A549 (cell line): ENCODE measurements around the gene EEFSEC.

Source experiments
- CHD4 ChIP-seq: fragments of 200-600 bp; sonication (generic); IDR thresholded peaks from 2 replicates; pipeline ENCODE4 v1.6.1; 2016; ENCODE audit warnings: antibody characterized with exemption, mild to moderate bottlenecking, borderline replicate concordance
- EP300 ChIP-seq, 2 experiments: fragments of >200 bp; sonication (Bioruptor Twin); formaldehyde crosslinking; IDR thresholded peaks; 2 replicates in 1 of 2; 3 replicates in 1 of 2; pipeline ENCODE4 v1.6.1; 2016 to 2017
- KDM1A ChIP-seq: fragments of 200-600 bp; sonication (generic); IDR thresholded peaks from 2 replicates; pipeline ENCODE4 v1.6.1; 2016; ENCODE audit warnings: low read depth, mild to moderate bottlenecking
- KDM5A ChIP-seq: fragments of 200-600 bp; sonication (generic); IDR thresholded peaks from 2 replicates; pipeline ENCODE4 v1.6.1; 2016; ENCODE audit warnings: antibody characterized with exemption, mild to moderate bottlenecking
- MYC ChIP-seq: IDR thresholded peaks from 2 replicates; pipeline ENCODE4 v1.6.1; 2012; ENCODE audit warnings: mild to moderate bottlenecking, inconsistent platforms, low read length, improper control_type of control experiment, borderline replicate concordance
- PHF8 ChIP-seq: fragments of 200-600 bp; sonication (generic); IDR thresholded peaks from 2 replicates; pipeline ENCODE4 v1.6.1; 2016; ENCODE audit warnings: low read depth, mild to moderate bottlenecking, antibody characterized with exemption, moderate library complexity, borderline replicate concordance
- RAD21 ChIP-seq, 2 experiments: fragments of >200 bp in 1 of 2; sonication (Bioruptor Twin) in 1 of 2; formaldehyde crosslinking in 1 of 2; IDR thresholded peaks in 1 of 2; conservative IDR thresholded peaks in 1 of 2; 2 replicates in 1 of 2; 3 replicates in 1 of 2; pipeline ENCODE4 v1.6.1; 2012 to 2018; ENCODE audit warnings: inconsistent platforms in 1 of 2
- TFCP2L1 ChIP-seq: fragments of 250-450 bp; sonication (Bioruptor Pico); IDR thresholded peaks from 2 replicates; pipeline ENCODE4 v1.5.0; 2021; ENCODE audit warnings: mild to moderate bottlenecking
- ZC3H11A ChIP-seq: fragments of 450-650 bp; IDR thresholded peaks from 2 replicates; pipeline ENCODE4 v1.6.1; 2014; ENCODE audit warnings: antibody characterized with exemption, mild to moderate bottlenecking
- TF ChIP-seq, protein P1 (sequence below): fragments of >200 bp; sonication (Bioruptor Twin); formaldehyde crosslinking; IDR thresholded peaks from 3 replicates; pipeline ENCODE4 v1.5.1; 2016
- TF ChIP-seq, protein P2 (sequence below): IDR thresholded peaks from 2 replicates; pipeline ENCODE4 v1.6.1; 2012
- TF ChIP-seq, protein P3 (sequence below): fragments of 200-600 bp; sonication (generic); IDR thresholded peaks from 2 replicates; pipeline ENCODE4 v1.6.1; 2016; ENCODE audit warnings: antibody characterized with exemption, mild to moderate bottlenecking, moderate library complexity

DNA sequence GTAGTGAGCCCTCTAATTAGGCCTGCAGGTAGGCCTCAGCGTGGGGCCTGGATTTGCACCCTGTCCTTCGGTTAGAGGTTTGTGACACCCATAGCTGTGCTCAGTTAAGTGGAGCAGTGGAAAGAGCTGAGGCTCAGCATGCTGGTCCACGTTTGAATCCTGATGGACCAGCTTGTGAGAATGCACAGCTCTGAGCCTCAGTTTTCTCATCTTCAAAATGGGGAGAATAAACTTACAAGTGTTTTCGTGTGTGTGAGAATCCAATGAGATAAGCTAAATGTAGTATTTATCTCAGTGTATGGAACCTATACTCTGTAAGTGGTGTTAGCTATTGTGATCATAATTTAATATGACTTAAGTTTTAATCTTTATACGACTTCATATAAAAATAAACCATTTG lies 22.5 kb downstream of the EEFSEC start:
- TF ChIP-seq, protein P1, sequence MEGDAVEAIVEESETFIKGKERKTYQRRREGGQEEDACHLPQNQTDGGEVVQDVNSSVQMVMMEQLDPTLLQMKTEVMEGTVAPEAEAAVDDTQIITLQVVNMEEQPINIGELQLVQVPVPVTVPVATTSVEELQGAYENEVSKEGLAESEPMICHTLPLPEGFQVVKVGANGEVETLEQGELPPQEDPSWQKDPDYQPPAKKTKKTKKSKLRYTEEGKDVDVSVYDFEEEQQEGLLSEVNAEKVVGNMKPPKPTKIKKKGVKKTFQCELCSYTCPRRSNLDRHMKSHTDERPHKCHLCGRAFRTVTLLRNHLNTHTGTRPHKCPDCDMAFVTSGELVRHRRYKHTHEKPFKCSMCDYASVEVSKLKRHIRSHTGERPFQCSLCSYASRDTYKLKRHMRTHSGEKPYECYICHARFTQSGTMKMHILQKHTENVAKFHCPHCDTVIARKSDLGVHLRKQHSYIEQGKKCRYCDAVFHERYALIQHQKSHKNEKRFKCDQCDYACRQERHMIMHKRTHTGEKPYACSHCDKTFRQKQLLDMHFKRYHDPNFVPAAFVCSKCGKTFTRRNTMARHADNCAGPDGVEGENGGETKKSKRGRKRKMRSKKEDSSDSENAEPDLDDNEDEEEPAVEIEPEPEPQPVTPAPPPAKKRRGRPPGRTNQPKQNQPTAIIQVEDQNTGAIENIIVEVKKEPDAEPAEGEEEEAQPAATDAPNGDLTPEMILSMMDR: no peak
- TF ChIP-seq EP300 (IDR thresholded peaks at IDR 0.05) (no peak), MYC (no peak), KDM1A (no peak), RAD21 (conservative IDR thresholded peaks at IDR 0.05 in 1 of 2, IDR thresholded peaks at IDR 0.05 in 1 of 2) (no peak), TFCP2L1 (CRISPR knock-in tag) (no peak), PHF8 (no peak), ZC3H11A (no peak), CHD4 (no peak), KDM5A (no peak)
- TF ChIP-seq, protein P2, sequence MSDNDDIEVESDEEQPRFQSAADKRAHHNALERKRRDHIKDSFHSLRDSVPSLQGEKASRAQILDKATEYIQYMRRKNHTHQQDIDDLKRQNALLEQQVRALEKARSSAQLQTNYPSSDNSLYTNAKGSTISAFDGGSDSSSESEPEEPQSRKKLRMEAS: no peak
- TF ChIP-seq, protein P3, sequence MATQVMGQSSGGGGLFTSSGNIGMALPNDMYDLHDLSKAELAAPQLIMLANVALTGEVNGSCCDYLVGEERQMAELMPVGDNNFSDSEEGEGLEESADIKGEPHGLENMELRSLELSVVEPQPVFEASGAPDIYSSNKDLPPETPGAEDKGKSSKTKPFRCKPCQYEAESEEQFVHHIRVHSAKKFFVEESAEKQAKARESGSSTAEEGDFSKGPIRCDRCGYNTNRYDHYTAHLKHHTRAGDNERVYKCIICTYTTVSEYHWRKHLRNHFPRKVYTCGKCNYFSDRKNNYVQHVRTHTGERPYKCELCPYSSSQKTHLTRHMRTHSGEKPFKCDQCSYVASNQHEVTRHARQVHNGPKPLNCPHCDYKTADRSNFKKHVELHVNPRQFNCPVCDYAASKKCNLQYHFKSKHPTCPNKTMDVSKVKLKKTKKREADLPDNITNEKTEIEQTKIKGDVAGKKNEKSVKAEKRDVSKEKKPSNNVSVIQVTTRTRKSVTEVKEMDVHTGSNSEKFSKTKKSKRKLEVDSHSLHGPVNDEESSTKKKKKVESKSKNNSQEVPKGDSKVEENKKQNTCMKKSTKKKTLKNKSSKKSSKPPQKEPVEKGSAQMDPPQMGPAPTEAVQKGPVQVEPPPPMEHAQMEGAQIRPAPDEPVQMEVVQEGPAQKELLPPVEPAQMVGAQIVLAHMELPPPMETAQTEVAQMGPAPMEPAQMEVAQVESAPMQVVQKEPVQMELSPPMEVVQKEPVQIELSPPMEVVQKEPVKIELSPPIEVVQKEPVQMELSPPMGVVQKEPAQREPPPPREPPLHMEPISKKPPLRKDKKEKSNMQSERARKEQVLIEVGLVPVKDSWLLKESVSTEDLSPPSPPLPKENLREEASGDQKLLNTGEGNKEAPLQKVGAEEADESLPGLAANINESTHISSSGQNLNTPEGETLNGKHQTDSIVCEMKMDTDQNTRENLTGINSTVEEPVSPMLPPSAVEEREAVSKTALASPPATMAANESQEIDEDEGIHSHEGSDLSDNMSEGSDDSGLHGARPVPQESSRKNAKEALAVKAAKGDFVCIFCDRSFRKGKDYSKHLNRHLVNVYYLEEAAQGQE: no peak
